Endothelial cell of umbilical vein (primary cell): ENCODE data around the gene SETBP1. TPM values are rescaled to one million over a fixed set of nuclear protein-coding genes. Genes with fewer than 3 reads are reported as not detected.

Source experiments
- BruUV-seq: library from RNA; stranded (reverse); fragments of 400-500 nt; replicated peaks from 2 replicates; lab custom pipeline; 2021; lab: Mats Ljungman, UMichigan
- CTCF ChIA-PET: fragments of 300-600, 350-600 bp; sonication (Branson Sonifier 250); formaldehyde crosslinking; loops from one replicate; lab custom pipeline; 2021; ENCODE audit warnings: antibody characterized with exemption, inconsistent platforms; lab: Charles Lee
- POLR2A ChIA-PET: fragments of 300-600, 350-600 bp; sonication (Branson Sonifier 250); formaldehyde crosslinking; loops from one replicate; lab custom pipeline; 2021; ENCODE audit warnings: antibody characterized with exemption, inconsistent platforms; lab: Charles Lee
- DNase-seq: peaks from one replicate; pipeline ENCODE4 v3.0.0-alpha.2; 2011; ENCODE audit warnings: low read depth, low spot score
- FAIRE-seq: peaks from 2 replicates; lab custom pipeline; 2011; peaks lifted over from hg19 to GRCh38; lab: Jason Lieb, UNC
- H2AFZ ChIP-seq: 2 replicates; pipeline ENCODE4 v1.6.0; 2012; ENCODE audit warnings: low read depth, low read length, control low read depth, inconsistent platforms
- H3K27ac ChIP-seq: 2 replicates; pipeline ENCODE4 v1.5.1; 2011; ENCODE audit warnings: low read depth, mild to moderate bottlenecking, control low read depth, low read length, moderate library complexity; ENCODE audit not compliant: insufficient read depth
- H3K27me3 ChIP-seq, 2 experiments: 2 replicates each; pipeline versions ENCODE4 v1.6.0 to v1.6.1; 2011; ENCODE audit warnings: low read length in 2 of 2, mixed read lengths in 1 of 2; ENCODE audit not compliant: control insufficient read depth in 2 of 2, insufficient read depth in 2 of 2
- H3K36me3 ChIP-seq, 2 experiments: 2 replicates in 1 of 2; 3 replicates in 1 of 2; pipeline ENCODE4 v1.5.1; 2011; ENCODE audit warnings: low read length in 2 of 2, mild to moderate bottlenecking in 1 of 2, moderate library complexity in 1 of 2; ENCODE audit not compliant: control insufficient read depth in 2 of 2, insufficient read depth in 2 of 2; ENCODE audit errors: extremely low read depth in 1 of 2
- H3K4me1 ChIP-seq: 3 replicates; pipeline ENCODE4 v1.5.1; 2011; ENCODE audit warnings: mild to moderate bottlenecking, low read length; ENCODE audit not compliant: control insufficient read depth, insufficient read depth; ENCODE audit errors: extremely low read depth
- H3K4me2 ChIP-seq: 2 replicates; pipeline ENCODE4 v1.6.1; 2011; ENCODE audit warnings: low read length, control low read depth, mixed read lengths; ENCODE audit not compliant: insufficient read depth
- H3K4me3 ChIP-seq, 3 experiments: fragments of 200-600 bp in 1 of 3; sonication (generic), shearing (Covaris generic) in 1 of 3; replicated peaks in 1 of 3; 2 replicates each; pipeline ENCODE4 v1.5.1; 2011 to 2016; ENCODE audit warnings: control low read depth in 3 of 3, low read length in 3 of 3, mild to moderate bottlenecking in 2 of 3, inconsistent platforms in 1 of 3, low read depth in 1 of 3, moderate library complexity in 1 of 3; ENCODE audit not compliant: insufficient read depth in 1 of 3
- H3K79me2 ChIP-seq: 2 replicates; pipeline ENCODE4 v1.6.0; 2012; ENCODE audit warnings: low read length, inconsistent platforms; ENCODE audit not compliant: control insufficient read depth, insufficient read depth
- H3K9ac ChIP-seq: replicated peaks from 2 replicates; pipeline ENCODE3; 2011; ENCODE audit warnings: low read length, control low read depth; ENCODE audit not compliant: insufficient read depth; ENCODE audit errors: extremely low read depth
- H3K9me1 ChIP-seq: replicated peaks from 3 replicates; pipeline ENCODE4 v1.6.0; 2011; ENCODE audit warnings: mild to moderate bottlenecking, low read length; ENCODE audit not compliant: control insufficient read depth, insufficient read depth; ENCODE audit errors: extremely low read depth
- H3K9me3 ChIP-seq: replicated peaks from 2 replicates; pipeline ENCODE4 v1.5.1; 2012; ENCODE audit warnings: low read length, inconsistent platforms; ENCODE audit not compliant: control insufficient read depth, insufficient read depth
- H4K20me1 ChIP-seq: replicated peaks from 2 replicates; pipeline ENCODE3; 2011; ENCODE audit warnings: mild to moderate bottlenecking, low read length; ENCODE audit not compliant: control insufficient read depth, insufficient read depth; ENCODE audit errors: extremely low read depth
- EZH2 ChIP-seq: IDR thresholded peaks from 2 replicates; pipeline ENCODE4 v1.6.1; 2012; ENCODE audit warnings: borderline replicate concordance, low read depth, mild to moderate bottlenecking, moderate library complexity, low read length, inconsistent platforms; ENCODE audit not compliant: severe bottlenecking
- FOS ChIP-seq: IDR thresholded peaks from 2 replicates; pipeline ENCODE4 v1.6.1; 2011; ENCODE audit warnings: mild to moderate bottlenecking, low read length, moderate library complexity, borderline replicate concordance; ENCODE audit not compliant: insufficient read depth
- GATA2 ChIP-seq: IDR thresholded peaks from 2 replicates; pipeline ENCODE4 v1.7.0; 2011; ENCODE audit warnings: low read depth, mild to moderate bottlenecking, moderate library complexity, mixed read lengths, low read length; ENCODE audit not compliant: insufficient read length, insufficient read depth
- JUN ChIP-seq: IDR thresholded peaks from 2 replicates; pipeline ENCODE4 v1.6.1; 2011; ENCODE audit warnings: borderline replicate concordance, low read depth; ENCODE audit not compliant: insufficient read length, insufficient read depth
- MYC ChIP-seq: IDR thresholded peaks from one replicate; pipeline ENCODE4 v1.6.1; 2011; ENCODE audit warnings: mild to moderate bottlenecking, low read depth, low read length
- POLR2A ChIP-seq: IDR thresholded peaks from 2 replicates; pipeline ENCODE4 v1.6.1; 2012; ENCODE audit warnings: low read depth, mild to moderate bottlenecking, control low read depth, low read length
- POLR2AphosphoS5 ChIP-seq: IDR thresholded peaks from 2 replicates; pipeline ENCODE4 v1.6.1; 2012; ENCODE audit warnings: low read depth, mild to moderate bottlenecking, control low read depth, low read length, moderate library complexity; ENCODE audit not compliant: insufficient read depth
- dilution Hi-C: fragments of 300-500 bp; cut with MboI; formaldehyde crosslinking; loops from one replicate; pipeline ENCODE4 v1.15.0; 2019; ENCODE audit warnings: low sequenced_read_pairs; ENCODE audit not compliant: extremely low pct_ligation_motif_present
- intact Hi-C: fragments of 100-400 bp; cut with micrococcal nuclease; formaldehyde crosslinking; loops from one replicate; pipeline ENCODE4 v1.10.0; 2022
- polyA plus RNA-seq, 4 experiments: library from polyadenylated mRNA; depleted of rRNA in 3 of 4; stranded (reverse) in 3 of 4; unstranded in 1 of 4; fragments of >200 nt; gene quantifications; 2 replicates each; pipeline versions ENCODE4 v1.2.1 to v1.2.3, GENCODE V29; 2011 to 2012; ENCODE audit warnings: missing spikeins in 1 of 4
- total RNA-seq: library from RNA; stranded (reverse); gene quantifications from 2 replicates; pipeline ENCODE4 v1.2.3, GENCODE V29; 2021
- TF ChIP-seq, protein P1 (sequence below), 2 donors: IDR thresholded peaks; 1 replicate in 1 of 2; 2 replicates in 1 of 2; pipeline ENCODE4 v1.5.1; 2011; ENCODE audit warnings: low read length in 2 of 2, mild to moderate bottlenecking in 2 of 2, moderate library complexity in 2 of 2, control low read depth in 1 of 2, inconsistent platforms in 1 of 2, low read depth in 1 of 2; ENCODE audit not compliant: insufficient read depth in 1 of 2; ENCODE audit errors: extremely low read depth in 1 of 2
- TF ChIP-seq, protein P2 (sequence below): IDR thresholded peaks from 2 replicates; pipeline ENCODE4 v1.6.1; 2011; ENCODE audit not compliant: insufficient read depth, insufficient read length

The SETBP1 gene
- total and polyA plus RNA-seq, 2 donors (not counting 3 experiments of a cell fraction or from before 2014, with no cell fraction given): 0.76 to 3.1 TPM

DNA sequence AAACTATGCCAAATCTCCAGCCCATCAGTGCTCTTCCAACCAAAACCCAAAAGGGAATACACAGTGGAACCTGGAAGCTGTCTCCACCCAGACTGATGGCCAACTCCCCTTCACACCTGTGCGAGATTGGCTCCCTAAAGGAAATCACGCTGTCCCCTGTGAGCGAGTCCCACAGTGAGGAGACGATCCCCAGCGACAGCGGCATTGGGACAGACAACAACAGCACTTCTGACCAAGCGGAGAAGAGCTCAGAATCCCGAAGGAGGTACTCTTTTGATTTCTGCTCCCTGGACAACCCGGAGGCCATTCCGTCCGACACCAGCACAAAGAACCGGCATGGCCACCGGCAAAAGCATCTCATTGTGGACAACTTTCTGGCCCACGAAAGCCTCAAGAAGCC is 271.1 kb downstream of the SETBP1 start:
- intact Hi-C loops: no loop called here
- Histone ChIP-seq H2AFZ (no peak overlapping the region), H3K79me2 (no peaks in the 10 kb centered on the region), H3K9ac (no peak overlapping the region), H3K27me3 (no peaks in the 10 kb centered on the region), H4K20me1 (no peaks in the 10 kb centered on the region), H3K9me1 (no peaks in the 10 kb centered on the region), H3K4me3 (no peak overlapping the region), H3K4me1 (no peaks in the 10 kb centered on the region), H3K9me3 (no peaks in the 10 kb centered on the region), H3K27ac (no peak overlapping the region), H3K36me3 (no peaks in the 10 kb centered on the region), H3K4me2 (no peak overlapping the region)
- CTCF ChIA-PET: no interaction called here
- POLR2A ChIA-PET: no interaction called here
- dilution Hi-C loops: no loop called here
- DNase-seq (no peak), FAIRE-seq (no peak)
- no TSS peak for BruUV-seq
- TF ChIP-seq MYC (no peak), GATA2 (no peak), FOS (no peak), POLR2A (no peak)

DNA sequence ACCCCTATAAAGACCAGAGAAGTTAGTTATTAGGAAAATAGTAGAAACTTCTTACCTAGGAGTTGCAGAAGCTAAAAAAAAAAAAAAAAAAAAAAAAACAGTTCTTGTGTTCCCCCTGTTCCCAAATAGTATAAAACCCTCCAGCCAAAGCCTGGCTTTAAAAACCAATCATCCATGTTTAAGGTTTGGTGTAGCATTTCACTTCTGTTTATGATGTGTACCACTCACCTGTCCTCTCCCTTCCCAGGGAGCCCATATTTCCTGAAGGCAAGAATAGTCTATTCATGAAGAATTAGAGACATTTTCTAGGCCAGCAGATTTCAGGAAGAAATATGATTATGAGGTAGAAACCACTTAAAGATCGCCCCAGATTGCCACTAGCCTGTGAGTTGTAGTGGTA is 273.6 kb downstream of the SETBP1 start:
- dilution Hi-C loops: no loop called here

More for the DNA sequence above, 273.6 kb downstream of the SETBP1 start:
- Histone ChIP-seq H3K9me1 (no peaks in the 10 kb centered on the region), H3K4me1 (no peaks in the 10 kb centered on the region), H3K27me3 (no peaks in the 10 kb centered on the region), H2AFZ (no peak overlapping the region), H3K4me2 (no peak overlapping the region), H3K9me3 (no peaks in the 10 kb centered on the region), H3K79me2 (no peaks in the 10 kb centered on the region), H3K4me3 (no peak overlapping the region), H3K27ac (no peak overlapping the region), H3K9ac (no peak overlapping the region), H3K36me3 (no peaks in the 10 kb centered on the region), H4K20me1 (no peaks in the 10 kb centered on the region)
- DNase-seq (no peak), FAIRE-seq (no peak)
- CTCF ChIA-PET: no interaction called here
- intact Hi-C loops: no loop called here
- POLR2A ChIA-PET: no interaction called here
- no TSS peak for BruUV-seq
- TF ChIP-seq POLR2A (no peak), JUN (no peak), EZH2 (no peak), POLR2AphosphoS5 (no peak), MYC (no peak)
- TF ChIP-seq, protein P1, sequence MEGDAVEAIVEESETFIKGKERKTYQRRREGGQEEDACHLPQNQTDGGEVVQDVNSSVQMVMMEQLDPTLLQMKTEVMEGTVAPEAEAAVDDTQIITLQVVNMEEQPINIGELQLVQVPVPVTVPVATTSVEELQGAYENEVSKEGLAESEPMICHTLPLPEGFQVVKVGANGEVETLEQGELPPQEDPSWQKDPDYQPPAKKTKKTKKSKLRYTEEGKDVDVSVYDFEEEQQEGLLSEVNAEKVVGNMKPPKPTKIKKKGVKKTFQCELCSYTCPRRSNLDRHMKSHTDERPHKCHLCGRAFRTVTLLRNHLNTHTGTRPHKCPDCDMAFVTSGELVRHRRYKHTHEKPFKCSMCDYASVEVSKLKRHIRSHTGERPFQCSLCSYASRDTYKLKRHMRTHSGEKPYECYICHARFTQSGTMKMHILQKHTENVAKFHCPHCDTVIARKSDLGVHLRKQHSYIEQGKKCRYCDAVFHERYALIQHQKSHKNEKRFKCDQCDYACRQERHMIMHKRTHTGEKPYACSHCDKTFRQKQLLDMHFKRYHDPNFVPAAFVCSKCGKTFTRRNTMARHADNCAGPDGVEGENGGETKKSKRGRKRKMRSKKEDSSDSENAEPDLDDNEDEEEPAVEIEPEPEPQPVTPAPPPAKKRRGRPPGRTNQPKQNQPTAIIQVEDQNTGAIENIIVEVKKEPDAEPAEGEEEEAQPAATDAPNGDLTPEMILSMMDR (IDR thresholded peaks at IDR 0.05; ENCODE audit: extremely low read depth in 1 of 2, insufficient read depth in 1 of 2, low read depth in 1 of 2, low read length in 2 of 2): no peak
- TF ChIP-seq, protein P2, sequence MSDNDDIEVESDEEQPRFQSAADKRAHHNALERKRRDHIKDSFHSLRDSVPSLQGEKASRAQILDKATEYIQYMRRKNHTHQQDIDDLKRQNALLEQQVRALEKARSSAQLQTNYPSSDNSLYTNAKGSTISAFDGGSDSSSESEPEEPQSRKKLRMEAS: no peak
